K562 (cell line): ENCODE measurements around the gene PDIA4. TPM values are rescaled to one million over a fixed set of nuclear protein-coding genes. Genes with fewer than 3 reads are reported as not detected.

ENCODE experiments used
- CBFA2T3 ChIP-seq: fragments of 450-650 bp; IDR thresholded peaks from 2 replicates; pipeline ENCODE4 v1.6.1; 2017
- CBFB ChIP-seq: sonication (generic); formaldehyde crosslinking; IDR thresholded peaks from 2 replicates; pipeline ENCODE4 v1.4.0; 2020; ENCODE audit warnings: mild to moderate bottlenecking, missing genetic modification reagents
- E2F4 ChIP-seq: sonication (generic); formaldehyde crosslinking; IDR thresholded peaks from 2 replicates; pipeline ENCODE4 v1.8.0; 2022; ENCODE audit warnings: mild to moderate bottlenecking, low read depth, missing genetic modification reagents
- ETV1 ChIP-seq: fragments of 450-650 bp; conservative IDR thresholded peaks from 2 replicates; pipeline ENCODE4 v1.6.1; 2016; ENCODE audit warnings: missing genetic modification characterization, control low read depth, low read depth, missing compliant biosample characterization
- GATA2 ChIP-seq: sonication (generic); formaldehyde crosslinking; IDR thresholded peaks from 2 replicates; pipeline ENCODE4 v1.4.0; 2020; ENCODE audit warnings: mild to moderate bottlenecking, missing genetic modification reagents
- GATAD2B ChIP-seq: fragments of 450-650 bp; IDR thresholded peaks from 2 replicates; pipeline ENCODE4 v1.6.1; 2017; ENCODE audit warnings: mild to moderate bottlenecking, borderline replicate concordance
- HDAC2 ChIP-seq: fragments of 450-650 bp; IDR thresholded peaks from 2 replicates; pipeline ENCODE4 v1.6.1; 2016; ENCODE audit warnings: mild to moderate bottlenecking
- HMGXB4 ChIP-seq: sonication (generic); formaldehyde crosslinking; IDR thresholded peaks from 2 replicates; pipeline ENCODE4 v1.8.1; 2023; ENCODE audit warnings: mild to moderate bottlenecking, missing genetic modification reagents
- MLX ChIP-seq, 2 experiments: fragments of 450-650 bp in 1 of 2; sonication (generic) in 1 of 2; formaldehyde crosslinking; conservative IDR thresholded peaks; 2 replicates each; pipeline versions ENCODE4 v1.4.0 to v1.8.1; 2020 to 2022; ENCODE audit warnings: mild to moderate bottlenecking in 1 of 2, missing genetic modification reagents in 1 of 2
- NFE2L1 ChIP-seq: fragments of 450-650 bp; IDR thresholded peaks from 2 replicates; pipeline ENCODE4 v1.6.1; 2016; ENCODE audit warnings: missing genetic modification characterization, low read depth, mild to moderate bottlenecking, missing compliant biosample characterization, moderate library complexity, borderline replicate concordance
- POLR2AphosphoS2 ChIP-seq: IDR thresholded peaks from 2 replicates; pipeline ENCODE4 v1.6.1; 2012; ENCODE audit warnings: low read length, improper control_type of control experiment
- POLR3A ChIP-seq: IDR thresholded peaks from 2 replicates; pipeline ENCODE4 v1.6.1; 2011; ENCODE audit warnings: borderline replicate concordance, mild to moderate bottlenecking, moderate library complexity; ENCODE audit not compliant: insufficient read length, insufficient read depth; ENCODE audit errors: extremely low read depth
- PRMT5 ChIP-seq: sonication (generic); formaldehyde crosslinking; IDR thresholded peaks from 2 replicates; pipeline ENCODE4 v1.5.0; 2020; ENCODE audit warnings: missing genetic modification reagents
- RFX5 ChIP-seq: IDR thresholded peaks from 2 replicates; pipeline ENCODE4 v1.6.1; 2011; ENCODE audit warnings: low read depth, mild to moderate bottlenecking, improper control_type of control experiment, low read length
- SMARCE1 ChIP-seq: fragments of 450-650 bp; IDR thresholded peaks from 2 replicates; pipeline ENCODE4 v1.7.1; 2016; ENCODE audit warnings: mild to moderate bottlenecking
- USF1 ChIP-seq: sonication (generic); formaldehyde crosslinking; IDR thresholded peaks from 2 replicates; pipeline ENCODE4 v1.9.0; 2022; ENCODE audit warnings: mild to moderate bottlenecking, missing genetic modification reagents
- ZBTB17 ChIP-seq: fragments of 450-650 bp; formaldehyde crosslinking; IDR thresholded peaks from 2 replicates; pipeline ENCODE4 v1.4.0; 2020; ENCODE audit warnings: mild to moderate bottlenecking
- ZBTB9 ChIP-seq: fragments of 450-650 bp; formaldehyde crosslinking; IDR thresholded peaks from 2 replicates; pipeline ENCODE4 v1.4.0; 2020; ENCODE audit warnings: mild to moderate bottlenecking, moderate library complexity
- ZC3H11A ChIP-seq: IDR thresholded peaks from 2 replicates; pipeline ENCODE4 v1.6.1; 2012; ENCODE audit warnings: low read depth, low read length, improper control_type of control experiment
- ZEB2 ChIP-seq: fragments of 450-650 bp; IDR thresholded peaks from 2 replicates; pipeline ENCODE4 v1.6.1; 2016
- ZNF639 ChIP-seq, 2 experiments: fragments of 200-800 bp in 1 of 2; sonication (Bioruptor generic) in 1 of 2; sonication (generic) in 1 of 2; formaldehyde crosslinking in 1 of 2; IDR thresholded peaks in 1 of 2; conservative IDR thresholded peaks in 1 of 2; 2 replicates each; pipeline versions ENCODE4 v1.5.0 to v1.6.1; 2016 to 2020; ENCODE audit warnings: missing compliant biosample characterization in 1 of 2, missing genetic modification characterization in 1 of 2, missing genetic modification reagents in 1 of 2
- polyA plus RNA-seq, 8 experiments: library from polyadenylated mRNA; depleted of rRNA in 4 of 8; stranded (reverse) in 5 of 8; unstranded in 3 of 8; fragments of >200 nt; fragmentation: Nextera tagmentation in 2 of 8; fragmentation: Illumina TruSeq in 1 of 8; extraction: Ambion mirVana in 2 of 8; extraction: Trizol in 1 of 8; gene quantifications; 2 replicates each; pipeline versions ENCODE4 v1.2.1 to v1.2.3, GENCODE V29; 2011 to 2014; ENCODE audit warnings: inconsistent platforms in 1 of 8, missing spikeins in 1 of 8
- total RNA-seq, 7 experiments: library from RNA; depleted of rRNA in 6 of 7; stranded (reverse); fragments of >200 nt in 6 of 7; fragmentation: Illumina TruSeq in 2 of 7; extraction: Trizol in 2 of 7; gene quantifications; 2 replicates each; pipeline versions ENCODE4 v1.2.1 to v1.2.3, GENCODE V29; 2011 to 2021; ENCODE audit warnings: low replicate concordance in 1 of 7

Gene PDIA4
- total and polyA plus RNA-seq, 9 of the 15 experiments (the other 6 are each of a cell fraction or from before 2014, with no cell fraction given), result 9.1 to 175 (median 146) TPM

- TF ChIP-seq MLX (CRISPR knock-in tag; conservative IDR thresholded peaks at IDR 0.05) (no peak), CBFB (CRISPR knock-in tag) (no peak), POLR3A (peak; percentile 74), CBFA2T3 (no peak), GATAD2B (no peak), HDAC2 (peak; percentile 25; the same call in 1 of the 2 replicates), ZBTB9 (CRISPR knock-in tag) (no peak), ZBTB17 (no peak), ETV1 (no peak), GATA2 (CRISPR knock-in tag) (no peak), HMGXB4 (CRISPR knock-in tag) (0 out of 2 replicates have a peak, but pooled peaks have one; percentile 38), ZEB2 (0 out of 2 replicates have a peak, but pooled peaks have one; percentile 13), RFX5 (no peak), USF1 (CRISPR knock-in tag) (no peak), PRMT5 (CRISPR knock-in tag) (no peak), POLR2AphosphoS2 (no peak), SMARCE1 (0 out of 2 replicates have a peak, but pooled peaks have one; percentile 8), E2F4 (no peak), NFE2L1 (tag) (no peak), ZC3H11A (no peak), ZNF639 (CRISPR knock-in tag; conservative IDR thresholded peaks at IDR 0.05 in 1 of 2, IDR thresholded peaks at IDR 0.05 in 1 of 2) (no peak)
Measured at GRCh38 chr7:148964483-148965267, 63.6 kb downstream of the PDIA4 start (continued).
